ENCODE results near the gene ZNF536. TPM values are rescaled to one million over a fixed set of nuclear protein-coding genes. Genes with fewer than 3 reads are reported as not detected.
"Not testable (repeated sequence)": the region's sequence is repeated elsewhere in the genome, so short reads cannot be mapped to it uniquely, and the experiment has no call there.

ZNF536 gene
- polyA plus RNA-seq, 1 donor, result 2.6 TPM

GRCh38 chr19:30486250-30486649 lies 114.1 kb downstream of the ZNF536 start:
- not testable (repeated sequence) for DNase-seq

- no peak for DNase-seq
Measured at GRCh38 chr19:30487178-30487577, 115.0 kb downstream of the ZNF536 start.

GRCh38 chr19:30488191-30488590 lies 116.0 kb downstream of the ZNF536 start:
- DNase-seq, result no peak

- DNase-seq, result no peak
Measured at GRCh38 chr19:30490760-30491159, 118.6 kb downstream of the ZNF536 start.

- no peak for DNase-seq
Measured at GRCh38 chr19:30492586-30493270, 120.5 kb downstream of the ZNF536 start.

- no peak for DNase-seq
Measured at GRCh38 chr19:30497034-30497433, 124.8 kb downstream of the ZNF536 start.

GRCh38 chr19:30498085-30498484 lies 125.9 kb downstream of the ZNF536 start:
- not testable (repeated sequence) for DNase-seq

GRCh38 chr19:30498707-30499106 lies 126.5 kb downstream of the ZNF536 start:
- no peak for DNase-seq

GRCh38 chr19:30504272-30504671 lies 132.1 kb downstream of the ZNF536 start:
- no peak for DNase-seq

- DNase-seq, result no peak
Measured at GRCh38 chr19:30512176-30513081, 140.2 kb downstream of the ZNF536 start.

GRCh38 chr19:30513082-30513411 lies 140.9 kb downstream of the ZNF536 start:
- DNase-seq, result no peak

- no peak for DNase-seq
Measured at GRCh38 chr19:30516111-30516510, 143.9 kb downstream of the ZNF536 start.

- no peak for DNase-seq
Measured at GRCh38 chr19:30516531-30516930, 144.3 kb downstream of the ZNF536 start.

- DNase-seq, result no peak
Measured at GRCh38 chr19:30518965-30519606, 146.9 kb downstream of the ZNF536 start.

GRCh38 chr19:30519607-30520205 lies 147.5 kb downstream of the ZNF536 start:
- no peak for DNase-seq

- no peak for DNase-seq
Measured at GRCh38 chr19:30520735-30521479, 148.7 kb downstream of the ZNF536 start.

- no peak for DNase-seq
Measured at GRCh38 chr19:30521937-30522336, 149.8 kb downstream of the ZNF536 start.

GRCh38 chr19:30522341-30522740 lies 150.2 kb downstream of the ZNF536 start:
- no peak for DNase-seq

GRCh38 chr19:30523791-30524190 lies 151.6 kb downstream of the ZNF536 start:
- DNase-seq, result no peak

GRCh38 chr19:30525383-30525782 lies 153.2 kb downstream of the ZNF536 start:
- no peak for DNase-seq

- DNase-seq, result no peak
Measured at GRCh38 chr19:30528919-30529318, 156.7 kb downstream of the ZNF536 start.

GRCh38 chr19:30529876-30530275 lies 157.7 kb downstream of the ZNF536 start:
- DNase-seq, result no peak
